GM18873 (cell line): ENCODE results near the gene SOX6.

Experiments used
- ATAC-seq: cut with Tn5 transposase; IDR thresholded peaks from one replicate; pipeline ENCODE4 v1.9.1; 2021; ENCODE audit warnings: mild to moderate bottlenecking, moderate library complexity, moderate number of reproducible peaks; ENCODE audit not compliant: unreplicated experiment, low FRiP score

The SOX6 gene

DNA sequence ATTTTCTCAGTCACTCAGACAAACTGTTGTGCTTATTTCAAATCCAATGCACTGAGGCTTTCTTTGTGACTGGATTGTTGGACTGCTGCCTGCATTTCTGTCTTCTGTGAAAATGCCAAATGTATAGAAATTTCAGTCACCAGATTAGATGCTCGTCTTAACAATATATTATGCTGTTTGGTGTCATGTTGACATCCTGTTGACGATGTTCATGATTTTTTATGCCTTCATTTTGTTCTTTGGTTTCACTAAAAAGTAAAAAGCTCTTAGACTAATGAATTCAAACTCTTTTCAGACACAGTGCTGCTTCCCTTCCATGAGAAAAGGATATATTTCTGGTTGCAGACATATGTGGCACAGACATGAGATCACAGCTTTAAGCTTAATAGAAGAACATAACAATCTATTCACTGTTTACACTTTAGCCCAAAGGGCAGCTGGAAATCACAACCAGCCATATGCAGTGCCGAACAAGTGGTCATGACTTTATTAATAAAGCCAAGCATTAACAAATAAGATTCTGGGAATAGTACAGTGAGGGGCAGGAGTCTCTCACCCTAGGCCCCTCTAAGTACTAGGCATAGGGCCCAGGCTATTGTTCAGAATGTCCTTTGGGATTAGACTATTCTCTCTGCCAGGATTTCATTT lies 9.4 kb upstream of the SOX6 start:
- no peak for ATAC-seq

DNA sequence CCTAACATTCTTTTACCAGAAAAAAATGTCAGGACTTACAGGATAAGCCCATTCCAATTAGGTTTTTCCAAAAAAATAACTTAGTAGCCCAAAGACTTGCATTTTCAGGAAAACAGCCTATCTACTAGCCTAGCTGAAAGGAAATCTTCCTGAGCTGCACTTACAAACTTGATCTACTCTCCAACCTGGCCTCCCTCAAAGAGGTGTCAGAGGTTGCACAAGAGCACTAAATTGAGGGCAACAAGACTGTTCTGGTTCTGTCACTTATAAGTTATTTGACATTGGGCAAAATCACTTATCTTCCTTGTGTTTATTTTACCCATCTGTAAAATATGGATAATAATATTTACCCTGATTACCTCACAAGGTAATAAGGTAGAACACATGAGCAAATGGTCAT lies 7.9 kb upstream of the SOX6 start:
- ATAC-seq = no peak

DNA sequence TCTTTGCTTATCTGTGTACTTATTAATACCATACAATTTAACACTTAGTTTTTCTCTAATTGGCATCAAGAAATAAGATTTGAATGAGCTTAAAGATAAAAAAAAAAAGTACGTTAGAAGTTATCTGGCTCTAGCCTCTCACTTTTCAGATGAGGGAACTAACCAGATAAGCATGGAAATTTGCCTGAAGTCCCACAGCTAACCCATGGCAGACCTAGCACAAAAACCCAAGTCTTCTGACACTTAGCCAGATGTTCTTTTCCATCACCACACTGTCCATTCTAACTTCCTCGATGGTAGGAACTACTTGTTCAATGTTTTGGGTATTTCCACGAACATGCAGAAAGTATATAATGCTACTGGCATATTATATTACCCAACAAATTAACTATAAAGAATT lies 7.4 kb upstream of the SOX6 start:
- no peak for ATAC-seq

DNA sequence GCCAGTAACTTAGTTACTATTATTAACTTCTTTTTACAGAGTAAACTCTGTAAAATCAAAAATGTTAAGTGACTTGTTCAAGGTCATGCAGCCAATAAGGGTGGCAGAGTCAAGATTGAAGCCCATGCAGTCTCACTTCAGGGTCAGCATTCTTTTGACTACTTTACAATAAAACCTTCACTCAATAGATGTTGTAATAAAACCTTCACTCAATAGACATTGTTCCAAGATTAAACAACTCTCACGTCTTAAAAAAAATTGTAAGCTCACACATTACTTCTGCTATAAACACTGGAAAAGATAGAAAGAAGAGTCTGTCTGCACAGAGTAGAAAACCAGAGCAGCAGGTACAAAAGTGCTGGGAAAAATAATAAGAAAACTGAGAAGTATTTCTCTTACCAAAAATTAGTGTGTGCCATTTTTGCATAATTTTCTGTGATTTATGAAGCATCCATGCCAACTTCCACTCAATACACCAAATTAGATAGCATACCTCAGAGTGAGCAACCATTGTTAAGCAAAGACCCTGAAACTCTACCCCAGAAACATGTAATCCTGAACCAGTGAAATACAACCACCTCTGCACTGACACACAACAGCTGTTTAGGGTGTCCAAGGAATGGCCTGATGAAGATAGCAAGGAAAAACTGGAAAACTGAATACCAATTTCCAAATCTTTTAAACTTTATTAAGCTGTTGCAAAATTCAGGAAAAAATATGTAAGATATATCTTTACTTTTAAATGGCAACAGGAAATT lies 4.9 kb upstream of the SOX6 start:
- no peak for ATAC-seq

DNA sequence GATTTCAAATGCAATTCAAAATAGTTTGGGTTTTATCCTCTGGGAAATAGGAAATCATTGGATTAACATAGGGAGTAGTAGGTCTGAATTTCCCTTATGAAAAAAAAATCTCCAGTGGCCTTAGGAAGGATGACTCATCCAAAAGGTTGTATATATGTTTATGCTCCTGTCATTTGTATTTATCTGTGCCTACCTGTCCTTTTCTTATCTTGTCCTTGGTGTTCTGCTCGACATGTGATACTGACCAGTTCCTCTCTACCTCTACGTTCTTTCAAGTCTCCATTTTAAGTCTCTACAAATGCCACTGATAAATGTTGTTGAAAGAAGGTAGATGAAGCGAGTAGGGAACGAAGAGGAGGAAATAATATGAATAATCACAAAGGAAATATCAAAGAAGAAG lies 3.0 kb upstream of the SOX6 start:
- ATAC-seq = no peak

DNA sequence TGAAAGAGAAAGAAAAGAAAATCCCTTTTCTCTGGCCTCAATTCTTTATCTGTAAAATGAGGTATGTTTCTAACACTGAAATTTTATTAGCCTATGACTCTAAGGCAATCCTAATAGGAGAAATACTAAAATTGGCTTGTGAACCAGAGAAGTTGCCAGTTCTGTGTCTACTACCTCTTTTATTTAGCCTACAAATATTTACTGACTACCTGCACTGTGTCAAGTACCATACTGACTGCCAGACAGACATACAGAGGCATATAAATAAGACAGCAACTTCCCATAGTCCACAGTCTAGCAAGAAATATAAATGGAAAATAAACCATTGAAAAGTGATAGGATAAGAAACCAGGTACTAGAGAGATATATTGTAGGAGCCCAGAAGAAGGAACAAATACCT lies 2.4 kb upstream of the SOX6 start:
- ATAC-seq = no peak

DNA sequence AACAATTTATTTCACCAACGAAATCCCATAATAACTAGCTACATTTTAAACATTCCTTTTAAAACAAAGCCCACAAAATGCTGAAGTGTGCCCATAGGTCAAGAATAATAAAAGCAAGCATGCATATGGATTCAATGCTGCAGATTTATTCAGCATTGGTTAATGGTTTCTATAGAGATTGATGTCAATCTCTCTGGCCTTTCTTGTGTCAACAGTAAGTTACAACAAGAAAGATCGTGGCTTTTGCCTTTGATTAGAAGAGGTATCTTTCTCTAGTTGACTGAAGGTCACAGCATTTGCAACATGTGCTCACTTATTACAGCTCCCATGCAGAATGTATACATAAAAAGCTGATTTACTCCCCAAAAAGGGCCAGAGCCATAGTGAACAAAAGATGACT lies 1.4 kb upstream of the SOX6 start:
- no peak for ATAC-seq

DNA sequence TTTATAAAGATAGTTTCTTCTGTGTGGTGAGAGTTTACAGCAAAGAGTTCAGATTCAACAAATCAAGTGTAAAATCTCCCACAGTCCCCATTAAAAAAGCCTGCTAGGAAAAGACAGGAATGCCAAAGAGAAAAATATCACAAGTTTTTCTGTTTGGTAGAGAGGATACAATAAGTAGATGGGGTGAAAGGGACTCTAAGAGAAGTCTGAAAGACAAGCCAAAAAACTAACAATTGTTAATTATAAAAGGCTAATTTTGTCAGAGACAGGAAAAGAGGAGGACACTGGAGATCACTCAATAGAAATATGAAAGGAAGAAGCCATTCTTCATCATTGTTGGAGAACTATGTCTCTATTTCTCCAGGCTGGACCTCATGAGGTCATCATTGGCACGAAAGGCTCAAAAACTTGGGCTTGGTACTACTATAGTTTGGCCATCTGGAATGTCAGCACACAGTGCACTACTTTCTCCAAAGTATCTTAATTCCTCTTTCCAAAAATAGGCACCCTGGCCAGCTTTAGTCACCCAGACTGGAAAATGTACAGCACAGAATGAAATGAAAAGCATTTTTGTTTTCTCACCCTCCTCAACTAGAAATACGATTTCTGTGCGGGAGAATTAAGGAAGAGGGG lies 531 bp upstream of the SOX6 start:
- no peak for ATAC-seq

DNA sequence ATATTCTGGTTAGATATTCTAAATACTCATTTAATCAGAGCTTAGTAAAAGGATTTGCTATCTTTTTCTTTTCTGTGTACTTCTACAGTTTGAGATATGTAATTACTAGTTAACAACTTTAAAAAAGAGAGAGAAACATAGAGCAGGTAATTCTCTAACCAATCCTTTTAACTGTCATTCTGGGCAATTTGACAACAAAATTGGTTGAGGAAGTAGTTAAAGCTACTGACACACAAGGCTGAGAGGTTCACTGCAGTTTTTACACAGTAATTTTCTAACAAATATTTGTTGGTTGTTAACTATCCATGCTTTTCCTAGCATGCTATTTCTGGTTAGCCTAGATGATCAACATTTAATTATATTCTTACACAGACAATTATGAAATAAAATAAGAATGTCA lies 3.6 kb downstream of the SOX6 start:
- ATAC-seq = no peak

DNA sequence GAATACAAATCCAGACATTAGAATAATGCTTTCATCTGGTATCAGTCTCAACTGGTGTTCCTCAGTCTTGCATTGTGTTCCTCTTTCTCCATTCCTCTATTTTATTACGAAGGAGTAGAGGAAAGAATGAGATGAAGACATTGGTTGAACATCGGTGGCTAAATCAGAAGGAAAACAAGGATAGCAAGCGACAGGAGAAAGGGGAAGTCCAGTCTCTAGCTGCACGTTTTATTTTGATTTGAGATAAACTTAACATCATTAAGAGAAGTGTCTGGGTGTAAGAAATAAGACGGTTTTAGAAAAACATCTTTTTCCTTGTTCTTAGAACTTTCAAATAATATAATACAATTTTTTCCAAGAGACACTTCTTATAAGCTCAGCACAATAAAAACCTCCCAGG lies 6.2 kb downstream of the SOX6 start:
- no peak for ATAC-seq

DNA sequence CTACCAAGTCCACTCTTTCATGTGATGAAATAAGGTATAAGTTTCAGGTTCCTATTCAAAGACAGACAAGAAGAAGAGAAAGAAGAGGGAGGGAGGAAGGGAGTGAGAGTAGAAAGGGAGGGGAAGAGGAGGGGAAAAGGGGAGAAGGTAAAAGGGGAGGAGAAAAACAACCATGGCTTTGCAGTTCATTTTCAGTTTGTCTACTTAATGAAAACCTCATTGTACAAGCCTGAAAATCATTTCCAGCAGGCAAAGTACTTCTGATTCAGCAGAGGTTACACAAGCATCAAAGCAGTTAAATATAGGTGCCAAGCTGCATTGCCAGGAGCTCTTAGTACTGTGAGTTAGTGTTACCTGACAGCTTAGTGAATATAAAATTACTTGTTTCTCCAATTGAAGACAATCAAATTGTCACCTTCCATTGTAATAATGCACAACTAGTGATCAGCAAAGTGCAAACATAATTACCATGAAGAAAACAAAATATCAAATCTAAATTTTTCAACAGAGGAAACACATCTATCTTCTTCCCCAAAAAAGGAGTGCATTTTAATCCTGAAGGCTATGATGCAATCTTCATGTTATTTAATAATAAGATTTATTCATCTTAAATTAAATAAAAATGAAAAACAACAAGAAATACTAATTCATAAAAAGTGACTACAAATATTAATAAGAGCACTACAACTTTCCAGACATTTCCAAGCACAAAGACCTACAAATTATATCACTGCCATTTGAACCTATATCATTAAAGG lies 8.2 kb downstream of the SOX6 start:
- no peak for ATAC-seq

DNA sequence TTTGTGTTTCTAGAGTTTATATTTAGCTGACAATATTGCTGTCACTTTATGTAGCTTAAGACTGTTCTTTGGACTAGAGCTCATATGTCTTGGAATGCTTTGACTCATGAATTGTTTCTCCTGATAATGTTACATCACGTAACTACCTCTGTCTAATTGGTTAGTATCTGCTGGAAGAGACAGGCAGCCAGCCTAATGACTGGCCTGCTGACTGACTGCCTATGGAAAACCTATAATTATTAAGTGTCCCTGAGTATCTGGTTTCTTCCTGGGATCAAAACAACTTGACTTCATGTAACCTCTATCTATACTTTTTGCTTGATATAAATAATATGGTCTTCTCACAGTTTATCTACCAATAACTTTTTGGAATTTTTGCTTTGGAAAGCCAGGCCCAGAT lies 9.4 kb downstream of the SOX6 start:
- no peak for ATAC-seq

DNA sequence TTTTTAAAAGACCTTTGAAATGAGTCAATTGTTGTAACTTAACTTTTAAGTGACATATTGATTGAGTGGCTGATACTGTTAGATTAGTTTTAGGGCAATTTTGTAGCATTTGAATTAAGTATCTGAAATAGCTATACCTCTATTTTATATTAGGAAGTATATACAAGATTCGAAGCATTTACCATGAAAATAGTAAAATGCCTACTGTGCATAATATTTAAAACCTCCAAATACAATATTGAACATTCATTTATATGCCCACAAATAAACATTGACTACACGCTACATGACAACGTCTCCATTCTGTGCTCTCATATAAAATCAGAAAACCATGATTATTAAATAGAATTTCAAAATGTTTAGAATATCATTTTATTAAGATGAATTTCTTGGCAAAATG lies 14.5 kb downstream of the SOX6 start:
- ATAC-seq = no peak

DNA sequence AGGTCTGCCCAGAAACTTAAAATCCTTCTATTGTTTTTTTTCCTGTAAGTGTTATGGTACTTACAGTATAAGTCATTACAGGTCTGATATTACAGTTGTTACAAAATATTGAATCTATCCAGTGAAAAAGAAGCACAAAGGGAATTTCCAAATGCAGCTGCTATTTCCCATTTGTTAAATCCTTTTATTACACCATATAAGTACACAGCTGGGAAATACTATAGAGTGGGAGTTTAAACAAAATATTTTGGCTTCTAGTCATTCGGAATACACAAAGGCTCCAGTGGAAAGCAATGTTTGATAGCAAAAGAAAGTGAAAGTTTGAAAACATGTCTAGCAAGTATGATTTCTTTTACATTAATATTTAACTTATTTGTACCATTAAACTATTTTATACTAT lies 18.0 kb downstream of the SOX6 start:
- ATAC-seq = no peak

DNA sequence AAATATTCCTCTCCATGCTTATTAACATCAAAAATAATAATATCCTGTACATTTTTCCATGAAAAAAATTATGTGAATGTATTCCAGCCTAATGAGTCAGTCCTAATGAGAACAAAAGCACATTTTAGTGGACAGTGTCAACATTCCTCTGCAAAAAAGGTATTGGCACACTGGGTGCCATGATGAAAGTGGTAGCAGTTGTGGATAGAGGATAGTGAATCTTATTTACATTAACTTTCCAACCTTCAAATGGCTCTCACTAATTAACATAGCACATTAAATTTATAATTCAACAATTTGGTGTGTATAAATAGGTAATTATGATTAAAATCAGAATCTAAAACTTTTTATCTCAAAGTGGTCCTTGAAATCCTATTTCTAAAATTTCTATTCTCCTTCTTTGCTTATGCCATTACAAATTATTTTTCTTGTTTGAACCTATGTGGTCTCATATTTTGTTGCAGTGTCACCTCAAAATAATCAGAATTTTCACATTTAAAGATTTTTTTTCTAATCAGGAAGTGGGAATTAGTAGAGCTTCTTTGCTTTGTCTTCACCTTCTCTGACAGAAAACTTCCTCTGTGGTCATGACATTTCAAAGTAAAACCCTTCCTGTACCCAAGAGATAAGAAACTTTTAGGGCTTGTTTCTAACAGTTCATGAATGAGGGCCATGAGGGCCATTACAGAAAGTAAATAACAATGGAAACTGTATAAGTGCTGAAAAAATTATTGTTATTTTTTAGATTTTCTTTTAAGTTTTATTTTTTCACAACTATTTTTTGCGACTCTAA lies 18.7 kb downstream of the SOX6 start:
- ATAC-seq = no peak

DNA sequence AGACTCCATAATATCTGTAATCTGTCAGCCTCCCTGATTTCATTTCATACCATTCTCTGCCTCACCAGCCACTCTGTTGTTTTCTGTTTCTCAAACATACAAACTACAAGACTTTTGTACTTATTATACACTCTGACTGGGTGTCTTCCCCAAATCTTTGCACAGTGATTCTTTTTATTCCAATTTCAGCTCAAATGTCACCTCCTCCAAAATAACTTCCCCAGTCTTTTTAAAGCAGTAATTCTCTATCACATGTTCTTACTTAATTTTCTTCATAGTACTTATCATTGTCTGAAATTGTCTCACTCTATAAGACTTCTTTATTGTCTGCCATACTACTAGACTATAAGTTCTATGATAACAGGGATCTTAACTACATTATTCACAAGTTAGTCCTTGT lies 19.6 kb downstream of the SOX6 start:
- no peak for ATAC-seq

DNA sequence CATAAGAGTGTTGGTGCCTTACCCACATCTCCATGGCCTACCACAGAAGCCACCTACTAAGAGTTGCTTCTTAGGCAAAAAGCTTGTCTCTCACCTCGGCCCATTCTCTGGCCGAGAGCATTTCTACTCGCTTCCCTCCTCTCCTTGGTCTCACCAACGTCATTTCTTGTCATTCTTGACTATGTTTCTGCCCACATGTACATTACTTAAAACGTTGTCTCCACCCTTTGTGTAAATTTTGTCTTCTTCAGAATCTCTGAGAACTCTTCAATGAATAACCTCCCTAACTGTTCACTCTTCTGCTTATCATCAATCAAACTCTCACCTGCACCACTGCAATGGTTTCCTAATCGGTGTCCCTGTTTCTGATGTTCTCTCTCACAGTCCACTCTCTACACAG lies 20.1 kb downstream of the SOX6 start:
- ATAC-seq = no peak

DNA sequence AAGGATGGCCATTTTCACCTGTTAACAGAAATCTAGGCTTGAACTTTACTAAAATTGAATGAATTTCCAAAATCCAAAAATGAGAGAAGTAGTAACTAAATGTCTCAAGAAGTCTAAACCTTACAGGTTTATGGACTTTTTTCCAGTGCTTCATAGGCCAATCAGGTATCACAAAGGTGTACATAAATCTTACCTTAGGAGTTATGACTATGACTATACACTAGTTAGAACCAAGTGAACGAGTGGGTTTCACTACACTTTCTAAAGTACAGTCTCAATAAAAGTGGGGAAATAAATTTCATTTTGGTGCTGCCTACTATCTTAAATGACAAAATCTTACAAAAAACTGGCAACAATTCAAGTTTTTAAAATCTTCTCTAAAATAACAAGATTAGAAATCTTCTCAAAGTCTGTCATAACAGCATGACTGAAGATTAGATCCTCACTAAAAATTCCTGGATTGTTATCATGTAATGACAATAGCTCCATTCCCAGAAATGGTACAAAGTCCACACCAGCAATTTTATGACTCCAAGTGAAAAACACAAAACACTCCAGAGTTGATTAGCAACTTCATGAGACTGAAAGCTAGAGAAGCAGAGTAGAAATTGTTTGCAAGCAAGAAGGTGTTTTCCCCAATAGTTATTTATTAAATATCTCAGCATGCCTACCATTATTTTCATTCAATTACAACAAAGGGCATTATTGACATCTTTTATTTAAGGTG lies 20.9 kb downstream of the SOX6 start:
- no peak for ATAC-seq

DNA sequence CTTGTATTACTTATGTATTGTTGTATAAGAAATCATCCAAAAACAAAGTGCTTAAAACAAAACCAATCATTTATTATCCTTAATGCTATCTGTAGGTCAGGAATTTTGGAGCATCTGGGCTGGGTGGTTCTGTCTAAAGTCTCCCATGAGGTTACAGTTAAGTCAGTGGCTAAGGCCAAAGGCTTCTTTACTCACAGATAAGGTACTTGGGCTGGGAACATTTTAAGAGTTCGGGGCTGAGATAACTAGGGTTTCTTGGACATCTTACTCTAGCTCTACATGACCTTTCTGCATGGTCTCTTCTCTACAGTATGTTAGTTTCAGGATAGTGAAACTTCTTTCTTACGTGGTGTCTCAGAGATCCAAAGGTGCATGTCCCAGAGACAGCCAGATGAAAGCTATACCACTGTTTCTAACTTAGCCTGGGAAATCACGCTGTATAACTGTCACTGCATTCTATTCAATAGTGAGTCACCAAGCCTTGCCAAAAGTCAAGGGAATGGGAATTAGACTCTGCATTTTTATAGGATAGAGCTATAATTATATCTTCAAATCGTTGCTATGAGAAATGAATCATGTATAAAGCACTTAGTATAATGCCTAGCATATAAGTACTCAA lies 29.6 kb downstream of the SOX6 start:
- ATAC-seq = no peak
